HG03521 (cell line): Measurements from ENCODE around the gene LDB2.

Experiments used
- ATAC-seq: cut with Tn5 transposase; IDR thresholded peaks from one replicate; pipeline ENCODE4 v1.9.1; 2021; ENCODE audit warnings: mild to moderate bottlenecking, moderate library complexity; ENCODE audit not compliant: unreplicated experiment

Gene LDB2

DNA sequence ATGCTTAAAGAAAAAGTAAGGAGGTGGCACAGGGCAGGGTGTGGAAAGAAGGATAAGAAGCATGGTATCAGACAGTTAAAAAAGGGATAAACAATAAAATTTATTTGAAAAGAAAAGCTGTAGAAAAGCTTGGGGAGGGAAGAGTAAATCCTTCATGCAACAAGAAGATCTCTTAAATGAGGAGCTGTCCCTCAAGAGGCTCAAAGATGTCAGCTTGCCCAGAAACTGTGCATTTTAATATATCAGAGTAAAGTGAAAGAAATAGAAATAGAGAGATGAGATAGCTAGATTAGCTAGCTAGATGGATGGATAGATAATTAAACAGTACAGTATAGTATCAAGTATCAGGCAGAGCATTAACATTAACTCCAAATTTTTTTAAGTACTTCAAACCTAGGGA, 170.3 kb downstream of the LDB2 start:
- ATAC-seq: no peak

DNA sequence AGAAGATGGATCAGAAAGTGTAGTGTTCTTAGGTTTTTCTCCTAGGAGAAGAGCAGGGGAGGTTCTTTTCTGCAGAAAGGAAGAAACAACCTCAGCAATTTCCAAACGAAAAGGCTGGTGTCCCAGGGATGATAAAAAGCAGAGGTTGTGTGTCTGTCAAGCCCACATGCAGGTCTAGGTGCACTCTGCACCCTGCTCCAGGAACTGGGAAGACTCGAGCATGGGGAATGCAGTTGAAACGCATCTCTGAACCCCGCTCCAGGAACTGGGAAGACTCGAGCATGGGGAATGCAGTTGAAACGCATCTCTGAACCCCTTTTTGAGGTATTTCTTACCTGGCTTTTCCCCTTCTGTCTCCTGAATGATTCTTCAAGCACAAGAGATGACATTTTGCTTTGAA, 171.2 kb downstream of the LDB2 start:
- no peak for ATAC-seq

GRCh38 chr4:16726368-16727050, 171.9 kb downstream of the LDB2 start:
- no peak for ATAC-seq

DNA sequence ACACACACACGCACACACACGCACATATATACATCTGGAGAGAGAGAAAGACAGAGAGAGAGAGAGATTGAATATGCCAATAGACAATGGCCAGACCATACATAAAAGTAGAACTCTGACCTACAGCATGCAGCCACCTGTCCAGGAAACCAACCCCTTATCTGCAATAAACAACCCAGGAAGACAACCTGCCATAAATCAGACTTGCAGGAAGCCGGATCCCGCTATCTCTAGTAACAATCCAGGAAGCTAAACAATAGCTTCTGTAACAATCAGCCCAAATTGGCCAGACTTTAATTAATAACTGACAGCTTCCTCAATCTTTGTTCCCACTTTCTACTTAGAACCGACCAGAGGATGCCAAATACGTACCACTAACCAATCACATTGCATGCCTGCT, 173.2 kb downstream of the LDB2 start:
- no peak for ATAC-seq

DNA sequence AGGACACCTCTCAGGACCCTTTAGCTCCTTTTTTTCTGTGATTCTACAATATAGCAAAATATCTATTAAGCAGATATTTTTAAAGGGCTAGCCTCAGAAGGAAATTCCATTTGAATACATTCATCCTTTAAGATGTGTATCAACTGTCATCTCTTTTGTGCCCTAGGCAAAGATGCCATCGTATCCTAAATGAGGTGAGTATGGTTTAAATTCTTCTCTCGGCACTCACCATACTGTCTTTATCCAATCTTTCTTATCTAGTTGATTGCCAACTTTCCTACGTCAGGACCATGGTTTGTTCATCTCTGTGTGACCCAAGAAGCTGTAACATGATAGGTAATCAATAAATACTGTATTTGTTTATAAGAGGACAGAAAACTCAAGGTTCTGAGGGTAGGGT, 176.0 kb downstream of the LDB2 start:
- ATAC-seq: no peak

GRCh38 chr4:16721613-16722291, 176.7 kb downstream of the LDB2 start:
- ATAC-seq: no peak

DNA sequence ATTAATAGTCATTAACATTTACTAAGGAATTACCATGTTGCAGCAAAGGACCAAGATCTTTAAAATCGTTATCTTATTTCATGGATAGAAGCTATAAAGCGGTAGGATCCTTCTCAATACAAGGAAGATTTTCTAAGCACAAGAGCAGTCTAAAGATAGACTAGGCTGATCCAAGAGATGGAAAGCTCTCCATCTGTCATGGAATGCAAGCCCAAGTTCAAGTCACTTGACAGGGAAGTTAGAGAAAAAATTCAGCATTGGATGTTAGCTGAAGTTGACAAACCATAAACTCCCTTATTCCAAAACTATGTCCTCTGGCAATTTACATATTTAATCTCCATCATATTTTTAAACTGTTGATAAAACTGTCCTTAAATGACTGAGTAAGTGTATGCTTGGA, 177.7 kb downstream of the LDB2 start:
- ATAC-seq: no peak

GRCh38 chr4:16717266-16717970, 181.0 kb downstream of the LDB2 start:
- ATAC-seq: no peak

GRCh38 chr4:16715482-16715881, 183.0 kb downstream of the LDB2 start:
- no peak for ATAC-seq

DNA sequence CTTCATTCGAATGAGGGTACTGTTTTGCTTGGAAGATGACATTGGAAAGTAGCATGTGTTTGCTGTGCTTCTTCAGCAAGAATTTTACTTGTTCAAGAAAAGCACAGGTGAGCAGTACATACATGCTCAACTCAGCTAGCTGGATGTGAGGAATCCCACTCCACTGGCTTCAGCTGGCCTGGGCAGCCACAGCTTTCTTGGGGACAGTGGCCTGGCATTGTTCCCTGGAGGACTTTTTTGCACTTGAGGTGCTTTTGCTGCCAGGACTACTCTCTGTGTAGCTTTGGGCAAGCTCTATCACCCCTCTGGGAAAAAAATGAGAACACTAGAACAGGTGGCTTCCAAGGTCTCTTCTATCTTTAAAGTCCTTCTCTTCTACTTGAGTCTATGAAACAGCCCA, 184.3 kb downstream of the LDB2 start:
- ATAC-seq: no peak

DNA sequence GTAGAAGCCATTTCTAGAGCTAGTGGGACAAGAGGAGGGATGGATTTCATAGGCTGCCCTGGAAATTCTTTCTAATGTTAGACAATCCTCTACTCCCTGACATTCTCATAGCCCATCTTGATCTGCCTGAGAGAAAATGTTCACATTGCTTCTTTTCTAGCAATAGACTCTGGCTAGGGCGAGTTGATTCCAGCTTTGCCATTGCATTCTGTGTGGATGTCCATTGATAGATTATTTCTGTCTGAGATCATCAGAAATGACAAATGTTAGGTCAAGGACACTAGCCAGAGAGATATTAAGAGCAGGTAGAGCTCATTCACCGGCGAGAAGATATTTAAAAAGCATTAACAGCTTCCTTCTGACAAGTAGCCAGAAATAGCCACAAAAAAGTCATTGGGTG, 184.7 kb downstream of the LDB2 start:
- ATAC-seq: no peak

GRCh38 chr4:16713271-16713670, 185.2 kb downstream of the LDB2 start:
- no peak for ATAC-seq

GRCh38 chr4:16710198-16710597, 188.2 kb downstream of the LDB2 start:
- no peak for ATAC-seq

GRCh38 chr4:16707874-16708273, 190.6 kb downstream of the LDB2 start:
- ATAC-seq: no peak

GRCh38 chr4:16706251-16706650, 192.2 kb downstream of the LDB2 start:
- ATAC-seq: no peak

DNA sequence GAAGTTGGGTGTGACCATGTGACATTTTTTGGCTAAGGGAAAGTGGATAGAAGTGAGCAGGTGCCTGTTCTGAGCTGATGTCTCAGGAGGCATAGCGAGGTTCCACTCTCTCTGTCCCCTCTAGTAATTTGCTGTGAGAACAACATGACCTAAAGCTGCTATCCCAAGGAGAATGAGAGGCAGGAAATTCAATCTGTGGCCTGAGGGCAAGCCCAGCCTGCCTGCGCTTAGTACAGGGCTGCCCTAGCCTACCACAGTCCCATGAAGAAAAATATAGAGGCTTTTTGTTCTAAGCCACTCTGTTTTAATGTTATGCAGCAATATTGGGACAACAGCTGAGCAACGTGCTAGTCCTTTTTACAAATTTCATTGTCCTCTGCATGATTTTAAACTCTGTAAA, 193.1 kb downstream of the LDB2 start:
- ATAC-seq: no peak

DNA sequence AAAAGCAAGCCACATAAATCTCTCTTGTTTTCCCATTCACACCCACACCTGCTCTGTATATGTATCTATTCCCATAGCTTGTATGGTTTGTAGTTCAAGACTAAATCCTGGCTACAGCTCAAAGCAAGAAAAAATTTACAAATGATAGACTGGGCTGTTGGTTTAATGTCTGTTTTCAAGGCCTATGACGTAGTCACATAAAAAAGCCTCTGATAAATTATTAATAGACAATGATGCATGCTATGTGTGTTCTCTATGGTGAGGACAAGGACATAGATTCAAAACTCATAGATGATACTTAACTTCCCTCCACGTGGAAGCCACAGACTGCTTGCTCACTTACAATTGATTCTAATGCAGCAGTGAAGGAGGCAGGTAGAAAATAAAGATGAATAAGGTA, 194.0 kb downstream of the LDB2 start:
- ATAC-seq: no peak

- no peak for ATAC-seq
These were observed 202.5 kb downstream of the LDB2 start for GRCh38 chr4:16695896-16696295.

DNA sequence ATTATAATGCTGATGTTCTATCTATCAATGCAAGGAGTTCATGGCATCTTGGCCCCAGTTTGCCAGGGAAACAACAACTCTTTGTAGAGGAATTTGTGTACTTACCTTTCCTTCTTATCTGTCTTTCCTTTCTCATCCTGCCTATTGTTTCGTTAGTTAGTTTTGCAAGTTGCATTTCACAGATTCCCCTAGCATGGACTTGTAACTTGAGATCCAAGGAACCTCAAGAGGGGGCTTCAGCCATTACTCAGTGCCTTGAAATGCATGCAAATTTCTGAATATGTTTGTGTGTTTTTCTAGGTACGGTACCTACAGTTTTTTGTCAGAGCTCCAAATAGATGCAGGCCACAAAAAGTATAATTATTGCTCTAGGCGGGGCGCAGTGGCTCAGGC, 203.6 kb downstream of the LDB2 start:
- no peak for ATAC-seq

DNA sequence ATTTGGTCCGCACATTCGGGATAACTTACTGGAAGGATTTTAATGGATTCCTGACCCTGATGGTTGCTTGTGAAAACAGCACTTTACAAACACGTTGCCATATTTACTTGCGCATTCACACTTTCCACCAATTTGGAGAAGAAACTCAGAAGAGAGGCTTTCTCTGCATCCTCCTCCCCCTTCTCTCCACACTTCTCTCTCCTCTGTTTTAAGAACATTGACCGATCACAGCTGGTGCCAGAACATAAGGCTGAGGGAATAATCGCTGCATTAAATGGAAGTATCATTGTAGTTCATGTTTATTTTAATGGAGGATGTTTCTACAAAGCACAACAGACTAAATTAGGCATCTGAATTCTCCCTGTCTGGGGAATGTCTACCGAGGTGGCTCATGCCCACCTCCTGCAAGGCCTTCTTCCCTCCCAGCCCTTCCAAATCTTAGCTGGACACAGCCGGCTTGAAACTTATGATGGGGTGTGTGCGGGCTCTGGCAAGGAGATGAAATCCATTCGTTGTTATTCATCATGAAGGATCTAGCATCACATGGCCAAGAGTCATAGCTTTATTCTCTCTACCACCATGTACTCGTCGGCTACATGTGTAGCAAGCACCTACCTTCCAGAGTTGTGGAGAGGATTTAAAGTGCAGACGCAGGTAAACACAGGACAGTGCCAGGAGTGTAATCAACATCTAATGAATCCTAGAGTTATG, 204.1 kb downstream of the LDB2 start:
- ATAC-seq: no peak

GRCh38 chr4:16693641-16694040, 204.8 kb downstream of the LDB2 start:
- no peak for ATAC-seq
